Ramos (cell line): ENCODE data around the gene HCK.

Experiments used
- in situ Hi-C: fragments of 300-500 bp; cut with MboI; formaldehyde crosslinking; loops from one replicate; pipeline ENCODE4 v1.14.3; 2022; ENCODE audit warnings: low sequenced_read_pairs; ENCODE audit not compliant: unreplicated experiment

Gene HCK

DNA sequence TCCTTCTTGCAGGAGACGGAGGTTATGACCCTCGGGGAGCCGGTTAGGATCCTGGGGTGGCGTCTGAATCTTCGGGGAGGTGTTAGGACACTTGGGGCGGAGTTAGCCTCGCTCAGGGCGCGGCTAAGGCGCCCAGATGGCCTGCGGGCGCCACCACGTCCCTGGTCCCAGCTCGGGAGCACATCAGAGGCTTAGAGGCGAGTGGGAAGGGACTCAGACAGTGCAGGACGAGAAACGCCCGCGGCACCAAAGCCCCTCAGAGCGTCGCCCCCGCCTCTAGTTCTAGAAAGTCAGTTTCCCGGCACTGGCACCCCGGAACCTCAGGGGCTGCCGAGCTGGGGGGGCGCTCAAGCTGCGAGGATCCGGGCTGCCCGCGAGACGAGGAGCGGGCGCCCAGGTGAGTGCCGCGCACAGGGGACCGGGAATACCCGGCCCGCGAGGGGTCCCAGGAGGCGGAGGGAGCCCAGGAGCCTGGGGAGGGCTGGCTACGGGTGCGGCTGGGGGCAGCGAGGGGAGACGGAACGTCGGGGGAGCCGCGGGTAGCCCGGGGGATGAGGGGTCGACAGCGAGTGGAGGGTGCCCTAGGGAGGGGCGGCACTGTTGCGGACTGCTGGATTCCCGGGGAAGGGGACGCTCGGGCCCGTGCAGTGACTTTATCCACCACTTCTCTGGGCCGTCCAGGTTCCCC, at the start of gene HCK:
TSS of gene HCK (plus strand) at position 153 of the 688 bp plus-strand sequence.
- in situ Hi-C loops = no loop called here

DNA sequence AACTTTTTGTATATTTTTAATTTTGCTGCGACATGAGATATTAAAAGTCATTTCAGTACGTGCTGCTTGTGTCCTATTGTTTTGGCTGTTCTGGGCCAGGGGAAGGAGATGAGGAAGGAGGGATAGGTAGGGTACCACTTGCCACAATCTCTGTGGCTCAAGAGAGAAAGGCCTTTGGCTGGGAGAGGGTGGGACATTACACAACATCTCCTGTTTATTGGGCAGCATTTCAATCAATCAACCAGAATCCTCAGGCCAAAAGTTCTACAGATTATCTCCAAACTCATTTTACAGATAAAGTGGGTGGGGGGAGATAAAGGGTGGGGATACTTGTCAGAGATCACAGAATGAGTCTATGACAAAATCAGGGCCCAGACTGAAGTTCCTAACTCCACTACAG, 48.7 kb upstream of the HCK start:
- in situ Hi-C loops = no loop called here

DNA sequence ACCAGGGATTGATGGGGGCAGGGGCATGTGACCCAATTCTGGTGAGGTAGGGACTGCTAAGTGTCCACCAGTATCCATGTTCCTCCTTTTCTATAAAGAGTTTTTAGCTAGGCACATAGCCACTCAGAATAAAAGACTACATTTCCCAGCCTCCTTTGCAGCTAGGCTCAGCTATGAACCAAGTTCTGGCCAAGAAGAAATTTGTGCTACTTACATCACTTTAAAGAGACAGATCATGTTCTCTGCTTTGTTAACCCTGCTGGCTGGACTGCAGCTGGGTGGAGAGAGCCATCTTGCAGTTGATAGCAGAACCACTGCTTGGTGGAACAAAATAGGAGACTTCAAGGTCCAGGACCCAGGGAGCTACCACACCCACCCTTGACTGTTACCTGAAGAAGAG, 47.1 kb upstream of the HCK start:
- in situ Hi-C loops = no loop called here

DNA sequence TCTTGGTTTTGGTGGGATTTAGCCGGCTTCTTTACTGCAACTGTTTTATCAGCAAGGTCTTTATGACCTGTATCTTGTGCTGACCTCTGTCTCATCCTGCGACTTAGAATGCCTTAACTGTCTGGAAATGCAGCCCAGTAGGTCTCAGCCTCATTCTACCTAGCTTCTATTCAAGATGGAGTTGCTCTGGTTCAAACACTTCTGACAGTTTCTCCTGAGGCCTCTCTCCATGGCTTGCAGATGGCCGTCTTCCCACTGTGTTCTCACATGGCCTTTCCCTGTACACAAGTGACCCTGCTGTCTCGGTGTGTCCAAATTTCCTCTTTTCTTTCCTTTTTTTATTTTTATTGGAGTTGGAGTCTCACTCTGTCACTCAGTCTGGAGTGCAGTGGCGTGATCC, 46.0 kb upstream of the HCK start:
- in situ Hi-C loops = no loop called here

DNA sequence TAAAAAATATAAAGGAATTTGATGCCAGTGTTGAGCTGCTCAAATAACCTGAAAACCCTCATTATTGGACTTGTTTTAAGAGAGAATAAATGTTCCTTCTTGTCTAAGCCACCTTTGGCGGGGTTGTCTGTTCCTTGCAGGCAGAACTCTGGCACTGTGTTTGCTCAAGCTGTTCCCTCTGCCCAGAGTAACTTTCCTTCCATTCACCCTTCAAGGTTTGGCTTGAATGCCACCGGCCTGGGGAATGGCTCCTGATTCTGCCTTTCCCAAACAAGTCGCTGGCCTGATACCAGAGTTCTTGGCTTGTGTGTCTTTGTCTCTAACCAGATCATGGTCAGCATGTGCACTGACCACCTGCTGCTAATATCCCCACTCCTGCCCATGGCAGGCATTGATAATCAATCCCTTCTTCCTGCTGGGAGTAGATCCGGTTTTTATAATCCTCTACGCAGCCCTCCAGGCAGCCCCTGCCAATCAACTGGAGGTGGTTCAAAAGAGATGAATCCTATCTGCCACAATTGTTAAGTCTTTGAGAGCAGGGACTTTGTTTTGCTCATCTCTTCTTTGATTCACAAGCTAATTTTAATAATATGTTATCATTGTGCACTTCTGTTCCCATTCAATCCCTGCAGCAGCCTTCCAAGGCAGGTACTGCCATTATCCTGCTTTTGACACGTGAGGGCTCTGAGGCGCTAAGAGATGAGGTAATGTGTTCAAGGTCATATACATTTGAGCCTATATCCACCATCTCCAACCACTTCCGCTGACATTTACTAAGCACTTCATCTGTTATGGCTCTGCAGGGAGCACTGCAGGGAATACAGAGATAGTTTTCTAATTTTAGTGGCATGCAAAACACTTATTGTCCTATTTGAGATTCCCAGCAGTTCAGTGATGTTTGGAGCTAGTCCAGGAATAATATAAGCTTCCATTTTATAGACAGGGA, 44.9 kb upstream of the HCK start:
- in situ Hi-C loops = no loop called here

DNA sequence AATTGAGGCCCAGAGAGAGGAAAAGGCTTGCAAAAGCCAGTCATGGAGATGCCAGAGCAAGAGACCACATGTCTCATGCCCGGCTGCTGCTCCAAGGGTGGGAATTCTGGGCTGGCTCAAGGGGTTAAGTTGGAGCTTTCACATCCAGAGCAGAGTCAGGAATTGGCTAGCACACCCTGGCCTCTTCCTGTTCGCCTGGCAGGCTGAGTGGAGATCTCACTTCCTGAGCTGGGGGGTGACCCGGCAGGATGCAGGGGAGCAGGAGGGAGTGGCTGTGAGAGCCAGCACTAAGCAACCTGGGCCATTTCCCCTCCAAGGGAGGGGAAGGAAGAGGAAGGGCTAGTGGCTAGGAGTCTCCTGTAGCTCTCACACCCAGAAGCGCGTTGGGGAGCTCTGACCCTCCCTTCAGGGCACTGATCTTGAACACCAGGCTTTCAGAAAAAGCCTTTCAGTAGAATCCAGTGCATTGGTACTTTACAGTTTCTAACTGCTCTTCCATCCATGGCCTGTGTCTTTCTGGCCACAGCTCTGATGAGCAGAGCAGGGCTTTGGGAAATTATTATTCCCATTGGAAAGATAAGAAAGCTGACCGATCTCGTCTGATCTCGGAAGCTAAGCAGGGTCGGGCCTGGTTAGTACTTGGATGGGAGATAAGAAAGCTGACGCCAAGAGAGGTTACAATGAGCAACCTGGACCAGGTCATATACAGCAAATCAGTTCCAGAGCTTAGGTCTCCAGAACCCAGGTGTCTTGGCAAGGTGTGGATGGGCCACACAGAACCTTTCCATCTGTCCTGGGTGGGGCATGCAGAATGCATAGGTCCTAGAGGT, 44.0 kb upstream of the HCK start:
- in situ Hi-C loops = no loop called here

DNA sequence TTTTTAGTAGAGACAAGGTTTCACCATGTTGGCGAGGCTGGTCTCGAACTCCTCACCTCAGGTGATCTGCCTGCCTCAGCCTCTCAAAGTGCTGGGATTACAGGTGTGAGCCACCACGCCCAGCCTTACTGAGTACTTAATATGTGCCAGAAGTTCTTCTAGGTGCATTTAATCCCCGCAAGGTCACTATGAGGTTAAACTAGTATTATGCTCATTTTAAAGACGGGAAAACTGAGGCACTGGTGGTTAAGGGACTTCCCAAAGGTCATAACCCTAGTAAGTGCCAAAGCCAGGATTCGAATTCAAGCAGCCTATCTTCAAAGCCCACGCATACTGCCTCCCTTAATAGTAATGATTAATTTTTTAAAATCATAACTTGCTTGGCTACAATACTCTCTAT, 42.5 kb upstream of the HCK start:
- in situ Hi-C loops = no loop called here

DNA sequence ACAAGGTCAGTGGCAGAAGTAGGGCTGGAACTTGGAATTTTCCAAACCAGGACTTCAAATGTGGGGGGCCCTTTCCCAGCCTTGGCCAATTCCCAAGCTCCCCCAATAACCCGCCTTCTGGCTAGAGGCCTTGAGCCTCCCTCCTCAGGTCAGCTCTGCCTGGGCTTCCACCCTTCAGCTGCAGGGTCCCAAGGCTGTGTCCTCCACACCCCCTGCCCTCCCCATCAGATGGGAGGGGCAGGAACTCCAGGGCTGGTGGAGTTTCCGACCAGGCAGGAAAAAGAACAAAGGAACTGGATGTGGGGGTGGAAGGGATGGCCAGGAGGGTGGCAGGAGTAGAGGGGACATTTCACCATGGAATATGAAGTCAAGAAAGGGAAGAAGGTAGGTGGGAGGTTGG, 41.9 kb upstream of the HCK start, which contains the start of gene CCM2L:
TSS of gene CCM2L (plus strand) at position 338 of the 400 bp plus-strand sequence. CDS start at position 355, 17 bp downstream.
- in situ Hi-C loops = no loop called here

DNA sequence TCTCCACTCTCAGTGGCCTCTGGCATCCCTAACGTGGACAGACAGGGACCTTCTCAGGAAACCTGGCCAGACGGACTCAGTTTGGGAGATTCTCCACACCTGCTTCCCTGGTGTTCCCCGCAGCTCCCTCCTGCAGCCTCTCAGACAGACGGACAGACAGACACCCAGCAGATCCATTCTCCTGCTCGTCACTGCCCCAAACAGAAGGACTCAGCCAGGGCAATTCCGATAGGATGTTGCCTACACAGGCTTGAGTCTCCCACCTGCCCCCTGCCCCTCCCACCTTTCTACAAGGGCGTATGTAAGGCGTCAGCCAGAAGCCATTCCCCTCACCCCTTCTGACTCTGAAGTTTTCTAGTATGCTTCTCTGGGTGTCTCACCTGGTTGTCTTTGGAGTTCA, 41.4 kb upstream of the HCK start:
- in situ Hi-C loops = no loop called here

DNA sequence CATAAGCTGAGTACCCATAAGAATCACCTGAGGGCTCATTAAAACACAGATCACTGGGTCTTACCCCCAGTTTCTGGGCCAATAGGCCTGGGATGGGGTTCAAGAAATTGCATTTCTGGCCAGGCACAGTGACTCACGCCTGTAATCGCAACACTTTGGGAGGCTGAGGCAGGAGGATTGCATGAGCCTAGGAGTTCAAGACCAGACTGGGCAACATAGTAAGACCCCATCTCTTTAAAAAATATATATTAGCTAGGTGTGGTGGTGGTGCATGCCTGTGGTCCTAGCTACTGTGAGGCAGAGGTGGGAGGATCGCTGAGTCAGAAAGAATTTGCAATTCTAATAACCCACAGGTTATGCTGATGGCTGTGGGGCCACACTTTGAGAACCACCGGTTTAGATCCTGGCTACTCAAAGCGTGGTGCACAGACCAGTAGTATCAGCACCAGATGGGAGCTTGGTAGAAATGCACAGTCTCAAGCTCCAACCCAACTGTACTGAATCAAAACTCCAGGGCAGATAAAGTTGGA, 39.8 kb upstream of the HCK start:
- in situ Hi-C loops = no loop called here

DNA sequence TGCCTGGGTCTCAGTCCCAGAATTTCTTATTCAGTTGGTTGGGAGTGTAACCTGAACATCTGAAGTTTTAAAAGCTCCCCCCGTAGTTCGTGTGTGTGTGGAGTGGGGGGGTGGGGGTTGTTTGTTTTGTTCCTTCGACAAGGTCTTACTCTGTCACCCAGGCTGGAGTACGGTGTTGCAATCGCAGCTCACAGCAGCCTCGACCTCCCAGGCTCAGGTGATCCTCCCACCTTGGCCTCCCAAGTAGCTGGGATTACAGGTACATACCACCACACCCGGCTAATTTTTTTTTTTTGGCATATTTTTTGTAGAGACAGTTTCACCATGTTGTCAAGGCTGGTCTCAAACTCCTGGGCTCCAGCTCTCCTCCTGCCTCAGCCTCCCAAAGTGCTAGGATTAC, 38.7 kb upstream of the HCK start:
- in situ Hi-C loops = no loop called here

DNA sequence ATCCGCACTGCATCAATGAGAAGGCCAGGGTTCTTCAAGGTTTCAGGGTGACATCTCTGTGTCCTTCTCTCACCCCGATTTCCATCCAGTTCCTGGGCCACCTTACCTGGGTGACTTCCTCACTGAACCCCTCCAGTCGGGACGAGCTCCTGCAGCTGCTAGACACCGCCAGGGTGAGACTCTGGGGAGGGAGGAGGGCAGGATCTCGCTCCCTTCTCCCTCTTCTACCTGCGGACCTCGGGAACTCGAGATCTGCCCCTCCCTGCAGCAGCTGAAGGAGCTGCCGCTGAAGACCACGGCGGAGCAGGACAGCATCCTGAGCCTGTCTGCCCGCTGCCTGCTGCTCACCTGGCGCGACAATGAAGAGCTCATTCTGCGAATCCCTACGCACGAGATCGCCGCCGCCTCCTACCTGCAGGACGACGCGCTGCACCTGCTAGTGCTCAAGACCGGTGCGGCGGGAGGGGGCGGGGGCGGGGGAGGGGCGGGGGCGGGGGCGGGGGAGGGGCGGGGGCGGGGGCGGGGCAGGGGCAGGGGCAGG, 34.3 kb upstream of the HCK start:
- in situ Hi-C loops = no loop called here

DNA sequence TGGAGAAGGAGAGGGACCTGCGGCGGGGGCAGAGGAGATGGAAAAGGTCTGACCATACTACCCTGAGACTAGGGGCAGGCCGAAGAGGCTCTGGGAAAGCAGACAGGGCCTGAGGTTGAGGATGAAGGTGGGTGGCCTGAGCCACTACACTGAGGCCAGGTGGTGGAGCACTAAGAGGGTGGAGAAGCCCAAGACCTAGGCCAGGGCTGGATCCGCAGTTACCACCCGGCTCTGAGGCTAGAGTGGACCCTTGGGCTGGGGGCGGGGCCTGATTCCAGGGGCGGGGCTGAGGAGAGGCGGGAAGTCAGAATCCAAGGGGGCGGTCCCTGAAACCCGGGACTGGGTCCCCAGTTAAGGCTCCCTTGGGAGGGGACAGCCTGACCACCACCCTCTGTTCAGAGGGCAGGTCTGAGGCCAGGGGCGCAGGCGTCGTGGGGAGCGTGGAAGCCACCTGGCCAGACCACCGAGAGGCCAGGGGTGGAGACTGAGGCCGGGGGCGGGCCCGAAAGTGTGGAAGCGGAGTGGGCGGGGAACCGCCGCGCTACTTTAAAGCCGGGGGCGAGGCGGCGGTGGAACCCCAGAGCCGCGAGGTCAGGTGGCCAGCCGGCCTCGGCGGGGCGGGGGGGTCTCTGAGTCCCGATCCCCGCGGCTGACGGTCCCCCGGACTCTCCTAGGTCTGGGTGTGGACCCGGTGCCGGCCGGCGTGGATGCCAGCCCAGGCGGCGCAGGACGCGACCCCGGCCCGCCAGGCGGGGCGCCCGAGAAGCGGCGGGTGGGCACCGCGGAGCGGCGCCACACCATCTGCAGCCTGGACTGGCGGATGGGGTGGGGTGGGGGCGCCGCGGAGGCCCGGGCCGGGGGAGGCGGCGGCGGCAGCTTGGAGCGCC, 33.5 kb upstream of the HCK start:
- in situ Hi-C loops = no loop called here

DNA sequence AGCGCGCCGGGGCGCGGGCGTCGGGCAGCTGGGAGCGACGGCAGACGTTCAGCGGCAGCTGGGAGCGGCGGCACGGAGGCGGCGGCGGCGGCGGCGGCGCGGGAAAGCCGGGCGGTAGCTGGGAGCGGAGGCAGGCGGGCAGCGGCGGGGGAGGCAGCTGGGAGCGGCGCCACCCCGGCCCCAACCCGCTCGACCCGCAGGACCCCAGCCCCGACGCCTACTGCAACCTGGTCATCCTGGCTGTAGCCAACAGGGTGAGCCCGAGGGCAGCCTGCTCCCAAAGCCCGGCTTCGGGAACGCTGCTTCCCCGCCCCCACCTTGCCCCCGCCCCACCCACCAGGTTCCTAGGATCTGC, 32.9 kb upstream of the HCK start:
- in situ Hi-C loops = no loop called here

DNA sequence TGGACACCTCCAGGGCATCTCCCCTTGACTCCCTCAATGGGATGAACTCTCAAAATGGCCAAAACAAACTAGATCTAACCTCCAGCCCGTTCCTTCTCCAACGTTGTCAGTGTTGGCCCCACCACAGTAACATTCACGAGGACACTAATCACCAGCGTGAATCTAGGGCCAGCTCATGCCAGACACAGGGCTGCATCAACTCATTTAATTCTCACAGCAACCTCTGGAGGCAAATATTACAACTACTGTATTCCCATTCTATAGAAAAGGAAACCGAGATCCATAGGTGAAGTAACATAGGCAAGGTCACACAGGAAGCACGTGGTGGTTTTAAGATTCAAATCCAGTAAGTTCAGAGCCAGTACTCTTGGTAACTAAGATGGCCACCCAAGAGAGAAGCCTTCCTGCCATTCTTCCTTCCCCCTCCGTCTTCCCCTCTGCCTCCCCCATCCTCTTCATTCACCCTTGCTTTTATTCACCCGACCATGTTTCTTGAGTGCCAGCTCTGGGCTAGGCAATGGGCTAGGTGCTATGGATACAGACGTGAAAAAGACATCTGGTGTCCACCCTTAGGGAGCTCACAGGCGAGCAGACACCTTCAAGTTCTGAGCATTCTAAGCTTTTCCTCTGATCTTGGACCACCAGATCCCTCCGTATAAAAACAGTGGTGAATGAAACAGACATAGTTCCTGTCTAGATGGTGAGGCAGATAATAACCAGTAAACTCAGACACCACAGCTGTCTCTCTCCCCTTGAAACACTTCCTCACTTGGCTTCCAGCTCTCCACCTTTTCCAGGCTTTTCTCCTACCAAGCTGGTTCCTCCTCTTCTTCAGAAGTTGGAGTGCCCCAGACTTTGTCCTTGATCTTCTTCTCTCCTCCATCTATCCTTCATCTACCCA, 32.2 kb upstream of the HCK start:
- in situ Hi-C loops = loop anchor here (5.0 kb wide), 1 partner anchor 72 kb away; no protein-coding TSS in a partner anchor

DNA sequence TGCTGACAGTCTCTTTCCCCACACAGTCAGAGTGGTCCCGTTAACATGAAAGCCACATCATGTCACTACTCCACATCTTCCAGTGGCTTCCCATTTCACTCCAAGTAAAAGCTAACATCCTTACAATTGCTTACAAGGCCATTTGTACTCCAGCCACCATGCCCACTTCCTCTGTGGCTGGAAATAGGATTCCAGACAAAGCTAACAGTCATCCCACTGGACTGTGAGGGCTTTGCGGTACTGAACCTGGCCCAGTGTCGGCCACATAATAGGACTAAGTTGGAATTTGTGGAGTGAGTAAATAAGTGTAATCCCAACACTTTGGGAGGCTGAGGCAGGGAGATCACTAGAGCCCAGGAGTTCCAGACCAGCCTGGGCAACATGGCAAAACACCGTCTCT, 31.0 kb upstream of the HCK start:
- in situ Hi-C loops = loop anchor here (5.0 kb wide), 1 partner anchor 71 kb away; no protein-coding TSS in a partner anchor

DNA sequence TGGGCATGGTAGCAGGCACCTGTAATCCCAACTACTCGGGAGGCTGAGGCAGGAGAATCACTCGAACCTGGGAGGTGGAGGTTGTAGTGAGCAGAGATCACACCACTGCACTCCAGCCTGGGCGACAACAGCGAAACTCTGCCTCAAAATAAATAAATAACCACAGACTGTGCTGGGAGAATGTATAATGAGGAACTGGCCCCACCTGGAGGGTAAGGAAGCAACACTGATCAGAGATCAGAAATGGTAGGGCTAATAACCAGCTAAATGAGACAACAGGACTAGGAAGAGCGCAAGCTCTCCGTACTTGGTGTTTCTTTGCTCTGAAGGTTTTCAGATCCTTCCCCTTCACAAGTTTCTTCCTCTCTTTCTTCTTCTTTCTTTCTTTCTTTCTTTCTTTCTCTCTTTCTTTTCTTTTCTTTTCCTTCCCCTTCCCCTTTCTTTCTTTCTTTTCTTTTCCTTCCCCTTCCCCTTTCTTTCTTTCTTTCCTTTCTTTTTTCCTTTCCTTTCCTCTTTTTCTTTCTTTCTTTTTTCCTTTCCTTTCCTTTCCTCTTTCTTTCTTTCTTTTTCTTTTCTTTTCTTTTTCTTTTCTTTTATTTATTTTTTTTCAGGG, 27.3 kb upstream of the HCK start:
- in situ Hi-C loops = loop anchor here (5.0 kb wide), 1 partner anchor 68 kb away; no protein-coding TSS in a partner anchor

DNA sequence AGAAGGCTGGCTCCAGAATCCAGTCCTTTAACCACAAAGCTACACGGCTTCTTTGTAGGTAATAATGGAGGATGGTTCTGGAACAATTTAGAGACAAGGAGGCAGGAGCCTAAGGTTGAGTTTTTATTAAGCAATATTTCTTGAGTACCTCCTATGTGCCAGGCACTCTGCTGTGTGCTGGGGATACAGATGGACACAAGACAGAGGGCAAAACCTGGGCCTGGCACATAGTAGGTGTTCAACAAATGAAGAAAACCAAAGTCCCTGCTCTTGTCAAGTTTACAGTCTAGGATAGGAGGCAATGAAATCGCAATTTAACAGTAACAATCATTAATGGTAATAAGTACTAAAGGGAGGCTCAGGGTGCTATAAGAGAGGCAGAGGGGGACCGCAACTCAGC, 24.4 kb upstream of the HCK start:
- in situ Hi-C loops = no loop called here
